Loucy (cell line): ENCODE data around the gene YIF1B.

Experiments used
- CTCF ChIP-seq: fragments of 200-600 bp; sonication (generic); conservative IDR thresholded peaks from 2 replicates; pipeline ENCODE4 v1.5.1; 2014; ENCODE audit warnings: mild to moderate bottlenecking, antibody characterized with exemption, low read length
- EZH2phosphoT487 ChIP-seq: fragments of 200-600 bp; IDR thresholded peaks from 2 replicates; pipeline ENCODE4 v1.6.1; 2018; ENCODE audit warnings: antibody characterized with exemption, mild to moderate bottlenecking, moderate library complexity, borderline replicate concordance

DNA sequence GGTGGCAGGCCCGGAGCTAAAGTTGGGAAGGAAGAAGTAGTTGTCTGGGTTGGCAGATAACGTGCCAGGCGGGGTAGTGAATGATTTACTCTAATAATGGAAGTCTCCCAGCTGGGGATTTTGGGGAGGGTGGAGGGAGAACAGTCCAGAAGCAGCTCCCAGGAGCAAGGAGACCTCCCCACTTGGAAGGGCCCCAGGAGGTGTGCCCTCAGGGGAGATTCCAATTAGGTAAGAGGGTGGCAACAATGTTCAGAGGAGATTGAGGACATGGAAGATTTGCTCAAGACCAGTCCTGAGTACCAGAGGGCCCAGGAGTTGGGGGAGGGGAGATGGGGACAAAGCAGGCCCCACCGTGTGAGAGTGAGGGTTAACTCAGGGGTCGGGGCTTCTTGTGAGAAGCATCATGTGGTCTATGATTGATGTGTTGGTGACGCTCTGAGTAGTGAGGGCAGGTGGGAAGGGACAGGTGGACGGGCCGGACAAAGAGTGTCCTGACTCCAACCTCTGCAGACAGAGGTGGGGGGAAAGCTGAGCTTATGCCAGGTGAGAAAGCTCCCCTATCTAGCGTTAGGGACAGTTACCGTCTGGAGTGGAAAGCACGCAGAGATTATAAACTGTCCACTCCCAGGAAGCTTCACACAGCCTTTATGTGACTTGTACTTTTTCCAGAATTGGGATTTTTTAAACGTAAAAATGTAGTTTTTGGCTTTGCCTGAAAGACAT lies 47.8 kb downstream of the YIF1B start:
- TF ChIP-seq CTCF (no peak), EZH2phosphoT487 (no peak)
